NCI-H524 treated with DMSO at 0.1 percent for 48 hours (cell line): ENCODE data around the gene KCND3.
A peak's percentile ranks its signal among the peaks of the same experiment; 100 is the strongest.
"Not testable (repeated sequence)": the region's sequence is repeated elsewhere in the genome, so short reads cannot be mapped to it uniquely, and the experiment has no call there.

ENCODE experiments used
- DNase-seq: peaks from one replicate; lab custom pipeline; 2025; lab: John Stamatoyannopoulos, UW

The KCND3 gene

GRCh38 chr1:111775966-111776365, 213.5 kb downstream of the KCND3 start:
- DNase-seq: no peak

- DNase-seq: no peak
These were observed 218.6 kb downstream of the KCND3 start for GRCh38 chr1:111770916-111771315.

- DNase-seq: no peak
These were observed 219.8 kb downstream of the KCND3 start for GRCh38 chr1:111769517-111770146.

GRCh38 chr1:111768625-111769024, 220.8 kb downstream of the KCND3 start:
- no peak for DNase-seq

GRCh38 chr1:111768023-111768422, 221.4 kb downstream of the KCND3 start:
- DNase-seq: no peak

GRCh38 chr1:111762332-111762731, 227.1 kb downstream of the KCND3 start:
- DNase-seq: no peak

GRCh38 chr1:111761717-111762116, 227.8 kb downstream of the KCND3 start:
- DNase-seq: no peak

GRCh38 chr1:111758373-111758772, 231.1 kb downstream of the KCND3 start:
- DNase-seq: no peak

- no peak for DNase-seq
These were observed 233.3 kb downstream of the KCND3 start for GRCh38 chr1:111756124-111756513.

- DNase-seq: peak; percentile 77
These were observed 233.9 kb downstream of the KCND3 start, which contains the start of gene DDX20 for GRCh38 chr1:111755331-111756123. DDX20 (plus strand) TSS chr1:111755901; CDS start chr1:111755925, 24 bp downstream.

- DNase-seq: no peak
These were observed 234.5 kb downstream of the KCND3 start for GRCh38 chr1:111754984-111755330.

- no peak for DNase-seq
These were observed 237.4 kb downstream of the KCND3 start for GRCh38 chr1:111751906-111752575.

- DNase-seq: no peak
These were observed 238.6 kb downstream of the KCND3 start for GRCh38 chr1:111750856-111751255.

- DNase-seq: no peak
These were observed 239.8 kb downstream of the KCND3 start for GRCh38 chr1:111749628-111750027.

GRCh38 chr1:111747947-111748346, 241.5 kb downstream of the KCND3 start:
- no peak for DNase-seq

- DNase-seq: no peak
These were observed 242.2 kb downstream of the KCND3 start for GRCh38 chr1:111747282-111747734.

- no peak for DNase-seq
These were observed 242.9 kb downstream of the KCND3 start for GRCh38 chr1:111746614-111746999.

GRCh38 chr1:111745675-111746613, 243.5 kb downstream of the KCND3 start:
- DNase-seq: no peak

GRCh38 chr1:111743679-111744101, 245.8 kb downstream of the KCND3 start:
- no peak for DNase-seq

- DNase-seq: no peak
These were observed 246.4 kb downstream of the KCND3 start for GRCh38 chr1:111742938-111743549.

- DNase-seq: not testable (repeated sequence)
These were observed 247.2 kb downstream of the KCND3 start for GRCh38 chr1:111742292-111742691.
